Stimulated activated CD4-positive, alpha-beta T cell treated with anti-CD3 and anti-CD28 coated beads, TNF-alpha, amount 100 ng/mL, for 48 hours (primary cell): ENCODE measurements around the gene EXOSC5.
"Not testable (repeated sequence)": the region's sequence is repeated elsewhere in the genome, so short reads cannot be mapped to it uniquely, and the experiment has no call there.

Source experiments
- DNase-seq, 3 donors: peaks; one replicate each; pipeline ENCODE4 v3.0.0-alpha.2; 2020; ENCODE audit warnings: low read depth in 3 of 3

EXOSC5 gene

DNA sequence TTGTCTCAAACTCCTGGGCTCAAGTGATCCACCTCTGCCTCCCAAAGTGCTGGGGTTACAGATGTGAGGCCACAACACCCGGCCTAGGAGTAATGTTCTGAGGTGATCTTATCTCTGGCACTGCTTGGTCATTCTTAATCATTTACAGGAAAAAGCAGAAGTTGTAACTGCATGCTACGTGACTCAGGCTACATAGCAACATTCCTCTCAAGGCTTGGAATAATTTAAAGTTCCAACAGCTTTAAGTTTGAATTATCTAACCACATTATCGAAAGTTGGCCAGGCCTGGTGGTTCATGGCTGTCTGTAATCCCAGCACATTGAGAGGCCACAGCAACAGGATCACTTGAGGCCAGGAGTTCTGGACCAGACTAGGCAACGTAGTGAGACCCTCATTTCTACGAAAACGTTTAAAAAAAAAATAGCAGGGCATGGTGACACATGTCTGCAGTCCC lies 29.3 kb downstream of the EXOSC5 start:
- no peak for DNase-seq

DNA sequence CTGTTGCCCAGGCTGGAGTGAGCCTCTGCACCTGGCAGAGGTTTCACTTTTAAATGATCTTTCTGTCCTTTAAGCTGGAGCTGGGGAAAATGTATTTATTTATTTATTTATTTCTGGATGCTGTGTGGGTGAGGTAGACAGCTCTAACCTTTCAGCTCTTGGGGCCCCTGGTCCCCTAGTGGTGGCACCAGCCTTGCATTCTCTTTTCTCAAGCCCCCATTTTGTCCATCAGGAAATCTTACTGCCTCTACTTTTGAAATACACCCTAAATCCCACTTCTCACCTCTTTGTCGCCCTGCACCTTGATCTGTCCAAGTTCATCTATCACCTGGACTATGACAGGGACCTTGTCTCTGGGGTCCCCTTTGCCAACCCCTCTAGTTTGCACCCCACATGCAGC lies 31.1 kb downstream of the EXOSC5 start:
- no peak for DNase-seq

DNA sequence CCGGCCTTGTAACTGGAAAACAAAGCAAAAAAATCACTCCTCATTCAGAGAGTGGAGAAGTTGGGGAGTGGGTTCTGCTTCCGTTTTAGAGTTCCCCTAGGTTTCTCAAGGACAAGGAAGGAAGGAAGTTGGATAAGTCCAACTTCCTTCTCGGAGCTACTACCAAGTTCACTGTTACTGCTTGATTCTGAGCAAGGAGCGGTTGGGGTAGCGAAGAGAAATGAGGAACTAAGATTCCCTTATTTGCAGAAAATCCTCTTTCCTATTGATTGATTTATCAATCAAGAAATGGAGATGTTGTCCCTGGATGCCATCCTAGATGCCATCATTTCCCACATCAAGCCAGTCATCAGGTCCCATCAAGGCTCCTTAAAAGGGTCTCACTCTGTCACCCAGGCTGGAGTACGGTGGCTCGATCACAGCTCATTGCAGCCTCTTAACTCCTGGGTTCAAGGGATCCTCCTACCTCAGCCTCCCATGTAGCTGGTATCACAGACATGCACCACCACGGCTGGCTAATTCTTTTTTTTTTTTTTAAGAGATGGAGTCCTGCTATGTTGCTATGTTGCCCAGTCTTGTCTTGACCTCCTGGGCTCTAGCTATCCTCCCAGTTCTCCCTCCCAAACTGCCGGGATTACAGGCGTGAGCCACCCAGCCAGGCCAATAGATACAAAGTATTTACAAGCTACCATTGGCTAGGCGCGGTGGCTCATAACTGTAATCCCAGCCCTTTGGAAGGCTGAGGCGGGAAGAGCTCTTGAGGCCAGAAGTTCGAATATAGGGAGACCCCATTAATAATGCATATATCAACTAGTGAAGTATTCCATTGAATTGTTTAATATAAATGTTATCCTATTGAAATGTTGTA lies 32.4 kb downstream of the EXOSC5 start:
- no peak for DNase-seq

DNA sequence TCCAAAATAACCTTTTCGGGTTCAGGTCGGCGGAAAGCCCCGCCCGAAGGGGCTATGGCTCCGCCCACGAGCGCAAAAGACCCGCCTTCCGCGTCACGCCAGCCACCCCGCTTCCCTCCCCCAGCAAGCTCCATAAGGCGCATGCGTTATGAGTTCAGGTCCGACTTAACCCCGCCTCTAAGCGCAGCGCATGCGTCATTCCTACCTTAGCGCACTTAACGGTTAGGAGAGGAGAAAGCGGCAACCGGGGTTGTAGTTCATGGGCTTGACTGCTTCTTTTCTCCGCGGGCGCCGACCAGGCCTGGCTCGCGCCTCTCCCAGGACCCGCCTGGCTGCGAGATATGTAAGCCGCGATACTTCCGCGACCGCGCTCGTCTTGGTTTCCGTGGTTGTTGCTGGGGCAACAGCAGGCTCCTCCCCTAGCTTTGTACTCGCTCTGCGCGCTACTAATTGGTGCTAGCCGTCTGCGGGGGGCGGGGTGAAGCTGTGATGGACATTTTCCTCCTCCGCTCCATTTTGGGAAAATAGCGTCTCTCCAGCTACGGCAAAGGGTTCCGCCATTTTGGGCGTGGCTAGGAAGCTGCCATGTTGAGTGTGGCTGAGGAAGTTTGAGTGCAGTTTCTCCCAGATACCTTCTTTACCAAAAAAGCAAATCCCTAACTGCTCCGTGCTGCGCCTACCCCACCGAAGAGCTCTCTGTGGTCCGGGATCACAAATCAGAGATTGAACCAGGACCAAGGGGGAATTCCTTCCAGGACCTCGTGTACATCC lies 33.2 kb downstream of the EXOSC5 start, which contains the start of gene B9D2:
B9D2 (minus strand) TSS at position 397 of the 771 bp plus-strand sequence. CDS start 630 bp downstream, outside the sequence.
- DNase-seq = peak; percentile 92 to 99 (median 95)

DNA sequence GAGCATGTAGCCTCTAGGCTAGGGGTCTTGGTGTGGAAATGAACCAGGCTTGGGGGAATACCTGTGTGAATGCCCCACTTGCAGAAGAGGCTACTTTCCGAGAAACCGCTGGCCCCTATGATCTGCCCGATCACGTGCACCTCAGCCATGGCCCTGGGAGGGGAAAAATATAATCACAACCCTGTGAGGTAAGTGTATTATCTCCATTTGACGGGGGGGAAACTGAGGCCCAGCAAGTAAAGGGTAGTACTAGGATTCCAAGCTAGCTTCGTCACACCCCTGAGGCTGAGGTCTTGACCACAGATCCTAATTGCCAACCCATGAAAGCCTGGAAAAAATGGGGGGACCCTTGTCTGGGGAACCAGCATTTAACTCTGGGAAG lies 33.8 kb downstream of the EXOSC5 start:
- no peak for DNase-seq

DNA sequence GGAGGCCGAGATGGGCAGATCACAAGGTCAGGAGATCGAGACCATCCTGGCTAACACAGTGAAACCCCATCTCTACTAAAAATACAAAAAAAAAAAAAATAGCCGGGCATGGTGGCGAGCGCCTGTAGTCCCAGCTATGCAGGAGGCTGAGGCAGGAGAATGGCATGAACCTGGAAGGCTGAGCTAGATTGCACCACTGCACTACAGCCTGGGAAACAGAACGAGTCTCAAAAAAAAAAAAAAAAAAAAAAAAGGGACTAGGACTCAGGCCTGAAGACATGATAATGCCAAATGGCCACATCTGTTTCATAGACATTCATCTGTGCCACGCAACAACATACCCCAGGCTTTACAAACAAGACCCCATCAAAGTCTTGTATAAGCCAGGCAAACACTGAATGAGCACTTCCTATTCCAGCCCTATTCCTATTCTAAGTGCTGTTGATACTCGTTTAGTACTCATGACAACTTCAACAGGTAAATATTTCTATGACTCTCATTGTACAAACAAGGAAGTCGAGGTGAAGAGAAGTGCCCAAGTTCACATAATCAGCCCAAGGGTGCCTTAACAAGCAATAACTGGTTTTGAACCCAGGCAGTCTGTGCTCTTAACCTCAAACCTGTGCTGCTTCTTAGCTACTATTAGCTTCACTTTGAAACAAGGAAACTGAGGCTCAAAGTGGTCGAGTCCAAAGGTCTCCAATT lies 34.9 kb downstream of the EXOSC5 start:
- no peak for DNase-seq

DNA sequence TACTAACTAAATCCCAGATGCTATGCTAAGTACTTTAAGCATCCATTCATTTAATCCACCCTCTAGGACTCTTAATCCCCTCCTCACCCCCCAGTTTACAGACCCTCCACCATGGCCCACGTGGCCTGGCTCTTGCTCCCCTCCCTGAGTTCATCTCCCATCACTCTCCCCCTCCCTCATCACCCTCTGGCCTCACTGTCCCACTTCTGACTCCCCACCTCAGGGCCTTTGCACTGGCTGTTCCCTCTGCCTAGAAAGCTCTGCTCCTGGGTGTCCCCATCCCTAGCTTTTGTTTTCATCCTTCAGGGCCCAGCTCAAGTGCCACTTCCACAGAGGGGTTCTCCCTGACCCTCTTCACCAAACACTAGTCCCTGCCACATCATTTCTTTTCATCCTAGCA lies 37.4 kb downstream of the EXOSC5 start:
- DNase-seq = no peak

DNA sequence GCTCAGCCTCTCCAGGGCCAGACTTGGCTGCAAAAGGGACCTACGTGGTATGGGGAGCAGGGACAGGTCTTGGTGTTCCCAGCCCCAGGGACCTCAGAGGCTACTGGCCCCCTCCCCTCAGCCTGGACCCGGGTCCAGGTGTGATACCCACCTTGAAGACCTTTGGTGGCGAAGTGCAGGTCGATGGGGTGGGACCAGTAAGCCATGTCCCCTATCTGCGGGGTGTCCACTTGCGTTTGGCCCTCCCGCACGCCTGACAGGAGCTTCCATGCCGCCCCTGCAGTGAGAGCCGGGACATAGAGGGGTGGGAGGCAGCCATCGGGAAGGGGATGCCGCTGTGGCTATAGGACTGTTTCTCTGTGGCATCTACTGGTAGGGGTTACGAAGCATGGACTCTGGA lies 39.4 kb downstream of the EXOSC5 start:
- DNase-seq = no peak

DNA sequence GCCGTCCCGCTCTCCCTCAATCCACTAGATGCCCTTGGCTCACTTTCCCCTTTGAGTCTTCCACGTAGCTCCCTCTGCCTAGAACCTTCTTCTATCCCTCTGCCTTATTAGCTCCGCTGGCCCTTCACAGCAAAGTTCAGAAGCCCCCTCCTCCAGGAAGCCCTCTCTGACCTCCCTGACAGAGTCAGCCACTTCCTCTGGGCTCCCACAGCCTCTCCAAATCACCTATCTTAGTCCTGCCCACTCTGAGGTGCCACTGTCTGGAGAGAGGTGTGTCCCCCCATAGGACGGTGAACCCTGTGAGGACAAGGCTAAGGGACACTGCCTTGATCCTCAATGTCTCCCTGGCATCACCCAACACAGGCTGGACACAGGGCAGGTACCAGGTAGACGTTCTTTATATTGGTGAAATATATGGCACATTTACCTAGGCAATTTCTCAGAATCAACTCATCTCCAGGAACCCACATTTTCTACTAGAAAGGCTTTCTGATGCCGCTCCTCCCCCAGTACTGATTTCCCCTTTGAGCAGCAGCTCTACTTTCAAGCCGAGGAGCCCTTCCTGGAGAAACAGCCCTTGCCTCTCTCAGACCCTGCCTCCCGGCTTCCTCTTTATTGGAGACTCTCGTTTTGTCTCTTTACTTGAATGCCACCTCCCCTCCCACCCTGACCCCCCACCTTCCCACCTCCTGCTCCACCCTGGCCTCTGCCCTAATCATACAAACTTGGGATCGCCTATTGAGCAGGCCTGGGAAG lies 40.0 kb downstream of the EXOSC5 start:
- no peak for DNase-seq

DNA sequence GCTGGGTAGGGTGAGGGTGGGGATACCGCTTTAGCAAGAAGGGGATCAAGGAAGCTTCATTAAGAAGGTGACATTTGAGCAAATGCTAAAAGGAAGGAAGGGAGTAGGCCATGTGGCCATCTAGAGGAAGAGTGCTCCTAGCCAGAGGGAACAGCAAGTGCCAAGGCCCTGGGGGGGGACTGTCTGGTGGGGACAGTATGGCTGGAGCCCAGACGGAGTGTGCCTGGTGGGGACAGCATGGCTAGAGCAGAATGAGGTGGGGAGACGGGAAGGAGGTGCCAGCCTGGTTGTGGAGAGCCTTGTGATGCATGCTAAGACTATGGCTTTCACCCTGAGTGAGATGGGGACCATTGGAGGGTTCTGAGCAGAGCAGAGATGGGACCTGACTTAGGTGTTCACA lies 41.4 kb downstream of the EXOSC5 start:
- no peak for DNase-seq

DNA sequence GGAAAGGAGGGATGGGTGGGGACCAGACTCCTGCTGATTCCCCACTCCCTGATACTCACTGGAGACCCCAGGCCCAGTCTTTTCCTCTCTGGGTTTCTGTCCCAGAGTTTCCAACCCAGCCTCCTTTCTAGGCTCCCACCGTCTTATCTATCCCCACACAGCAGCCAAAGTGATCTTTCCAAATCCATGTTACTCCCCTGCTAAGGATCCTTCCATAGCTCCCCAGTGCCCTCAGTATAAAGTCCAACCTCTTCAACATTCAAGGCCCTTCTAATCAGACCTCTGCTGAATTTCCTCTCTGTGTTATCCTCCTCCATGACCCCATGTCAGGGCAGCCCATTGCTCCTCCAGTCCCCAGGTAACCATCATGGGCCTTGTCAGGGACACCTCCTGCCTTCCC lies 42.1 kb downstream of the EXOSC5 start:
- DNase-seq = no peak

DNA sequence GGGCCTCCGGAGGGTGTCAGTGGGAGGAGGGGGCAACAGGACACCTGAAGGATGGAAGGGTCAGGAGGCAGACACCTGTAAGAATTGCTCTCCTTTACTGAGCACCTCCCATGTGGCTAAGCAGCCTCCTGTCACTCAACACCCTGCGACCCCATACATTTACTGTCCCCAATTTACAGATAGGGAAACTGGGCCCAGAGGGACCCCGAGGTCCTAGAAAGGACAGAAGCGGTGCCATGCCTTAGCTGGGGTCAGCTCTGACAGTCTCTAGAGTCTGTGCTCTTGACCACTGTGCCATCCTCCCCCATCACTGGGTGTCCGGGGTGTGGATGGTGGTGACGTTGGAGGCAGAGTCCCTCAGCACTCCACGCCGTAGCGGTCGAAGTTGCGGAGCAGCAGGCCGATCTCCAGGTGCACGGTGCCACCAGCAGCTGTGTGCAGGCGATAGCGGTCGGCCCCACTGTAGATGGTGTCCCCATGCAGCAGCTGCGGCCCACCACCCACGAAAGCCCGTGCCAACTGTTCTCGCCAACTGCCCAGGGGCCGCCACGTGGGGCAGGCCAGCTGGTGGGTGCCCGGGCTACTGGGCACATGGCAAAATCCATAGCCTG lies 42.7 kb downstream of the EXOSC5 start:
- DNase-seq = no peak

DNA sequence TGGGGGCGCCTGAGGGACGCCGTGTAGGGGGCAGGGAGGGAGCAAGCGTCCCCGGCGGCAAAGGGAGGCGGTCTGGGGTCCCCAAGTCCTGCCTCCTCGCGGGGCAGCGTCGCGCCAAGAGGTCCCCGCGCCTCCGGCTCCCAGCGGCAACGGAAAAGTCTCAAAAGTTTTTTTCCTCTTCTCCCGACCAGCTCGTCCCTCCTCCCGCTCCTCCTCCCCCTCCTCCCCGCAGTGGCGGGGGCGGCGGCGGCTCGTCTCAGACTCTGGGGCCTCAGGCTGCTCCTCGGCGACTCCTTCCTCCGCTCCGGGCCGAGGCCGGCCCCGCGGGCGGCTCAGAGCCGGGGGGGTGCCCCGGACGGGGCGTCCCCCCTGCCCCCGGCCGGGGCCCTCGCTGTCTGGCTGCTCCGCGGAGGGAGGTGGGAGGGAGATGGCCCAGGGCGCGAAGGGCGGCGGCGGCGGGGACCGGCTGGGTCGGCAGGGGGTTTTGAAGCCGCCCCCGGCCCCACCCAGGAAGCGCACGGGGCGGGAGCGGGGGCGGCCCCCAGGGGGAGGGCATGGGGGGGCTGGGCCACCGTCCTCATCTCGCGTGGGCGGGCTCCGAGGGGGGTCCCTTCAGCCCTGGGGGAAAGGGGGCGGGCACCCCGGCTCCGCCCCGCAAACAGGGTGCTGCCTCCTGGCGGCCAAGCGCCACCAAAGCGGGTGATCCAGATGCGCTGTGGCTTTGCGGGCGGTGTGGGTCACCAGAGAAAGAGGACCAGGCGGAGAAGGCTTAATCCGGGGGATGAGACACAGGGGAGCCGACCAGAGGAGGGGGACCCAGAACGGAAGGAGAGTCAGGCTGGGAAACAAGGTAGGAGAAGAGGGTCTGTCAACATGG lies 43.5 kb downstream of the EXOSC5 start, which contains the start of gene TGFB1:
TGFB1 (minus strand) TSS at position 457 of the 877 bp plus-strand sequence. CDS start 878 bp downstream, outside the sequence.
- peak; percentile 78 to 88 (median 78) for DNase-seq

DNA sequence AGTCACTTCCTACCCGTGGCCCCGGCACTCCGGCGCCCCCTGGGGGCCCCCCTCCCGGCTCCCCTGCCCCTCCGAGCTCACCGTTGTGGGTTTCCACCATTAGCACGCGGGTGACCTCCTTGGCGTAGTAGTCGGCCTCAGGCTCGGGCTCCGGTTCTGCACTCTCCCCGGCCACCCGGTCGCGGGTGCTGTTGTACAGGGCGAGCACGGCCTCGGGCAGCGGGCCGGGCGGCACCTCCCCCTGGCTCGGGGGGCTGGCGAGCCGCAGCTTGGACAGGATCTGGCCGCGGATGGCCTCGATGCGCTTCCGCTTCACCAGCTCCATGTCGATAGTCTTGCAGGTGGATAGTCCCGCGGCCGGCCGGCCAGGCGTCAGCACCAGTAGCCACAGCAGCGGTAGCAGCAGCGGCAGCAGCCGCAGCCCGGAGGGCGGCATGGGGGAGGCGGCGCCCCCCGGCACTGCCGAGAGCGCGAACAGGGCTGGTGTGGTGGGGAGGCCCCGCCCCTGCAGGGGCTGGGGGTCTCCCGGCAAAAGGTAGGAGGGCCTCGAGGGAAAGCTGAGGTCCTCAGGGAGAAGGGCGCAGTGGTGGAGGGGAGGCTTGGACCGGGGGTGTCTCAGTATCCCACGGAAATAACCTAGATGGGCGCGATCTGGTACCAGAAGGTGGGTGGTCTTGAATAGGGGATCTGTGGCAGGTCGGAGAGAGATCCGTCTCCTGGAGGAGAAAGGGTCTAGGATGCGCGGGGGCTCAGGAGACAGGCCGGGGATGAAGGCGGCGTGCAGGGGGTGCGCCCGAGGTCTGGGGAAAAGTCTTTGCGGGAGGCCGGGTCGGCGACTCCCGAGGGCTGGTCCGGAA lies 44.3 kb downstream of the EXOSC5 start:
- DNase-seq = peak; percentile 58 to 72 (median 67)

DNA sequence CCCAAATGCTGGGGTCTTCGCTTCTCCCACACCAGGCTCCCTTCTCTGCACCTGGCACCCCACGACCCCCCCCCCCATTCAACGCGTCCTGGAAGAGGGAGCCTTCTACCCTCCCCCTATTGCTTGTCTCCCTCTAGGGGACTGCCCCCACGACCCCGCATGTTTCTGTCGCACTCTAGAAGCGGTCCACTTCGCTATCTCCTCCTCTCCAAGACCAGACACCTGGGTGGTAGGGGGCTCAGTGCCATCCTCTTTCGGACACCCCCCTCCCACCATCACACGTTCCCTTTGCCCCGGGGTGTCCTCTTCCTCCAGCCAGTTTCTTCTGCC lies 44.9 kb downstream of the EXOSC5 start:
- DNase-seq = no peak

DNA sequence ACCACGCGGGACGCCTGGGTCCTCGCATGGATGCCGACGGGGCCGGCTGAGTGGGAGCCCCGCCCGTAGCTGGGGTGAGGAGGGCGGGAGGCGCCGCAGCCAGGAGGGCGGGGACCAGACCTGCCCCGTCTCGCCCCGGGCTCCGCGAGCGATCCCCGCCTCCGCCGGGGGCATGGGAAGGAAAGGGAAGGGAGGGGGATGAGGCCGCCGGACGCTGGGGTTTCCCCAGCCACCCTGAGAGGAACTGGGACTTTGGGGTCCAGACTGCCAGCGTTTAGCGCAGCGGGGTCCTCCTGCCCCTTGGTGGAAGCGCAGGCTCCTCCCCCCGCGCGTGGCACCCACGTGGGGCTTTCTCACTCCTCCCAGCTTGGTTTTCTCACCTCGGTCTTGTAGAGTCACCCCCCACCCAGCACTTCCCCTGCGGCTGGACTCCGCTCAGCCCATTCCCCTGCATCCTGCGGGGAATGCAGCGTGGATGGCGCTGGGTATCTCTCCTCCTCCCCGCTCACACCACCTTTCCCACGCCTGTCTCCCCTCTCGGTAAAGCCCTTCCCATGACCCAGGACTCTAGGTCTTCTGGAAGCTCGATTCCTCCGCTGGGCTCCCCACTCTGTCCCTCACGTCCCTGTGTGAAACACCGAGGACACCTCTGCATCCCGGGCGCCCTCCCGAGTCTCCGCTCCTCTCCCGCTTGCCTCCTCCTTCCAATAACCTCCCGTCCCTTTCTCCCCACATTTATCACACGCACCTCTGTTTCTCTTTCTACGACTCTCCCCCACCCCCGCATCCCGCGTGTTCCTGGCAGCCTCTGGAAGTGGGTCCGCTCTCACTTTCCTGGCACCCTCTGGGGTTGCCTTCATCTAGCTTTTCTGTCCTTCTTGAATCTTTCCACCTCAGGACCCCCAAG lies 45.6 kb downstream of the EXOSC5 start:
- DNase-seq = peak; percentile 55 to 73 (median 65)

DNA sequence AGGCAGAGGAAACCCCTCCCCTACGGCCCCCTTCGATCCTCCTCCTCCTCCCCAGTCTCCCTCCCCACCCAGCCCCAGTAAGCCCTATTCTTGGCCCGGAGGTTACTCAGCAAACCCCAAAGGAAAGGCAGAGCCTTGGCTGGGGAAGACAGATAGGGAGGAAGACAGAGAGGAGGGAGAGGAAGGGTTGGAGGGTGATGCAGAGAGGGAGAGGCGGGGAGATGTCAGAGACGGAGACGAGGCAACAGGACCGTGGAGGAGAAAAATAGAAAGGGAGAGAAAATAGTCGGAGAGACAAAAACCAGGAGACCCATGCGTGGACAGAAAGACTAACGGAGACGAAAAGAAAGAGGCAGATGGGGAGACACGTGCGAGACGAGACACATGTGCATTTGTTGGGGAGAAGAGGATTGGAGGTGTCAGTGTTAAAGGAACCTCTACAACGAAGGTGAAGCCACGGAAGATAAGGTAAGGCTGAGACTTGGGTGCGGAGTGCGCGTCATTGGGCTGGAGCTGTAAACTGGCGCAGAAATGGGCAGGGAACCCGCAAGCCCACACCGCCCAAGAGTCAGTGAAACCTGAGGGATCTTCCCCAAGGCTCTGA lies 46.3 kb downstream of the EXOSC5 start:
- DNase-seq = no peak

DNA sequence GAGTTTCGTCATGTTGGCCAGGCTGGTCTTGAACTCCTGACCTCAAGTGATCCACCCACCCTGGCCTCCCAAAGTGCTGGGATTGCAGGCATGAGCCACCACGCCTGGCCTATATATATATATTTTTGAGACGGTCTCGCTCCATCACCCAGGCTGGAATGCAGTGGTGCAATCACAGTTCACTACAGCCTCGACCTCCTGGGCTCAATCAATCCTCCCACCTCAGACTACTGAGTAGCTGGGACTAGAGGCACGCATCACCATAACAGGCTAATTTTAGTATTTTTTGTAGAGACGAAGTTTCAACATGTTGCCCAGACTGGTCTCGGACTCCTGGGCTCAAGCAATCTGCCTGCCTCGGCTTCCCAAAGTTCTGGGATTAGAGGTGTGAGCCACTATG lies 50.2 kb downstream of the EXOSC5 start:
- DNase-seq = not testable (repeated sequence)
